B cell (primary cell): ENCODE measurements around the gene MTUS2. TPM values are rescaled to one million over a fixed set of nuclear protein-coding genes. Genes with fewer than 3 reads are reported as not detected.

Experiments used
- ATAC-seq: fragments of 200-7000 bp; cut with Tn5 transposase; one replicate; pipeline ENCODE4 v1.10.0; 2021; ENCODE audit warnings: low read depth, mild to moderate bottlenecking, moderate number of reproducible peaks, moderate library complexity
- CTCF ChIA-PET: fragments of 350-600 bp; sonication (Branson Sonifier 250); formaldehyde crosslinking; loops from one replicate; lab custom pipeline; 2021; ENCODE audit warnings: antibody characterized with exemption, inconsistent platforms; lab: Charles Lee
- POLR2A ChIA-PET: fragments of 350-600 bp; sonication (Branson Sonifier 250); formaldehyde crosslinking; loops from one replicate; lab custom pipeline; 2021; ENCODE audit warnings: antibody characterized with exemption; lab: Charles Lee
- DNase-seq: peaks from one replicate; pipeline ENCODE4 v3.0.0; 2013
- H2AFZ ChIP-seq: 2 replicates; pipeline ENCODE4 v1.6.1; 2012; ENCODE audit warnings: mild to moderate bottlenecking, low read depth, low read length; ENCODE audit not compliant: insufficient read depth, poor library complexity, severe bottlenecking
- H3K27ac ChIP-seq, 2 donors: 1 replicate in 1 of 2; 2 replicates in 1 of 2; pipeline ENCODE4 v1.5.1; 2012 to 2013; ENCODE audit warnings: low read length in 2 of 2, mild to moderate bottlenecking in 2 of 2, moderate library complexity in 1 of 2
- H3K27me3 ChIP-seq, 4 experiments: fragments of 200-600 bp in 1 of 4; sonication (generic) in 1 of 4; replicated peaks in 1 of 4; 1 replicate in 2 of 4; 2 replicates in 2 of 4; pipeline versions ENCODE4 v1.6.1 to v1.7.0; 2013 to 2016; ENCODE audit warnings: low read length in 3 of 4, mild to moderate bottlenecking in 2 of 4, mixed read lengths in 1 of 4, moderate library complexity in 1 of 4; ENCODE audit not compliant: insufficient read depth in 4 of 4, control insufficient read depth in 3 of 4; ENCODE audit errors: control extremely low read depth in 1 of 4
- H3K36me3 ChIP-seq, 2 experiments: replicated peaks in 1 of 2; 1 replicate in 1 of 2; 2 replicates in 1 of 2; pipeline versions ENCODE4 v1.6.1 to v1.7.1; 2013; ENCODE audit warnings: low read length in 1 of 2; ENCODE audit not compliant: insufficient read depth in 2 of 2, control insufficient read depth in 1 of 2; ENCODE audit errors: control extremely low read depth in 1 of 2, extremely low read depth in 1 of 2
- H3K4me1 ChIP-seq, 2 donors: fragments of 200-600 bp in 1 of 2; sonication (generic) in 1 of 2; 1 replicate in 1 of 2; 2 replicates in 1 of 2; pipeline versions ENCODE4 v1.5.1 to v1.6.1; 2013 to 2017; ENCODE audit warnings: low read length in 2 of 2; ENCODE audit not compliant: control insufficient read depth in 2 of 2, insufficient read depth in 2 of 2
- H3K4me2 ChIP-seq: replicated peaks from 2 replicates; pipeline ENCODE3; 2012; ENCODE audit warnings: mild to moderate bottlenecking, low read depth, low read length; ENCODE audit not compliant: poor library complexity, severe bottlenecking
- H3K4me3 ChIP-seq, 5 experiments: fragments of 200-600 bp in 1 of 5; sonication (generic) in 1 of 5; 1 replicate in 3 of 5; 2 replicates in 2 of 5; pipeline versions ENCODE4 v1.5.1 to v1.7.0; 2011 to 2016; ENCODE audit warnings: low read length in 4 of 5, mild to moderate bottlenecking in 4 of 5, low read depth in 2 of 5, control low read depth in 1 of 5, moderate library complexity in 1 of 5; ENCODE audit not compliant: insufficient read depth in 1 of 5; ENCODE audit errors: control extremely low read depth in 1 of 5, extremely low read depth in 1 of 5
- H3K79me2 ChIP-seq: fragments of 200-600 bp; sonication (generic); one replicate; pipeline ENCODE4 v1.6.0; 2016; ENCODE audit warnings: low read length; ENCODE audit not compliant: control insufficient read depth, insufficient read depth
- H3K9ac ChIP-seq: fragments of 200-600 bp; sonication (generic); 2 replicates; pipeline ENCODE4 v1.6.1; 2017; ENCODE audit warnings: mild to moderate bottlenecking, low read length, moderate library complexity
- H3K9me3 ChIP-seq, 3 donors: one replicate each; pipeline versions ENCODE4 v1.6.1 to v1.7.1; 2013; ENCODE audit warnings: low read length in 2 of 3; ENCODE audit not compliant: control insufficient read depth in 2 of 3, insufficient read depth in 1 of 3; ENCODE audit errors: control extremely low read depth in 1 of 3
- H4K20me1 ChIP-seq: 2 replicates; pipeline ENCODE4 v1.6.0; 2012; ENCODE audit warnings: mild to moderate bottlenecking, low read length; ENCODE audit not compliant: insufficient read depth, control insufficient read depth, poor library complexity, severe bottlenecking
- H3K27ac Mint-ChIP-seq: one replicate; pipeline ENCODE4 v1.8.0; 2021; ENCODE audit warnings: mixed read lengths
- H3K27me3 Mint-ChIP-seq: one replicate; pipeline ENCODE4 v1.8.0; 2021; ENCODE audit warnings: mixed read lengths
- H3K4me1 Mint-ChIP-seq: one replicate; pipeline ENCODE4 v1.8.0; 2021; ENCODE audit warnings: mixed read lengths
- H3K4me3 Mint-ChIP-seq: one replicate; pipeline ENCODE4 v1.8.0; 2021; ENCODE audit warnings: mixed read lengths
- H3K9me3 Mint-ChIP-seq: one replicate; pipeline ENCODE4 v1.8.0; 2022; ENCODE audit warnings: mixed read lengths; ENCODE audit not compliant: insufficient read depth
- EZH2 ChIP-seq: IDR thresholded peaks from 2 replicates; pipeline ENCODE4 v1.6.1; 2012; ENCODE audit warnings: borderline replicate concordance, low read depth, mild to moderate bottlenecking, moderate library complexity, low read length; ENCODE audit not compliant: insufficient read depth, poor library complexity, severe bottlenecking
- WGBS: methylation state at CpG from one replicate; pipeline ENCODE4 v1.1.5; 2013; ENCODE audit warnings: missing lambda C conversion rate; ENCODE audit not compliant: insufficient coverage; 5-methylcytosine and 5-hydroxymethylcytosine counted together
- intact Hi-C: fragments of 100-400 bp; cut with micrococcal nuclease; formaldehyde crosslinking; loops from one replicate; pipeline ENCODE4 v1.10.0; 2022
- polyA plus RNA-seq: library from polyadenylated mRNA; depleted of rRNA; stranded (reverse); fragments of >200 nt; gene quantifications from 2 replicates; pipeline ENCODE4 v1.2.3, GENCODE V29; 2012
- total RNA-seq, 2 donors: library from RNA; stranded (reverse); fragments of 120-200 nt in 1 of 2; gene quantifications; 1 replicate in 1 of 2; 2 replicates in 1 of 2; pipeline versions ENCODE4 v1.2.3 to v1.2.4, GENCODE V29; 2013 to 2022
- TF ChIP-seq, protein P1 (sequence below): fragments of 200-600 bp; IDR thresholded peaks from one replicate; pipeline ENCODE4 v1.8.0; 2022; ENCODE audit warnings: antibody characterized with exemption, mild to moderate bottlenecking

Gene MTUS2
- total and polyA plus RNA-seq, 2 donors (not counting 1 experiment from before 2014, with no cell fraction given): 0.12 TPM; not detected in 1

GRCh38 chr13:29161676-29162075 lies 341.5 kb downstream of the MTUS2 start:
- no peak overlapping the region for H2AFZ ChIP-seq
- DNase-seq: no peak
- H3K27ac ChIP-seq: no peak overlapping the region
- no peak for ATAC-seq
- no peak overlapping the region for H3K4me3 ChIP-seq
- Mint-ChIP-seq H3K4me1 (no peaks in the 10 kb centered on the region), H3K9me3 (no peaks in the 10 kb centered on the region), H3K27me3 (peaks cover 12% of the 10 kb centered on the region), H3K27ac (no peak overlapping the region), H3K4me3 (no peak overlapping the region)
- no peak overlapping the region for H3K4me2 ChIP-seq
- intact Hi-C loops: no loop called here
- no peaks in the 10 kb centered on the region for H3K79me2 ChIP-seq
- no peak for TF ChIP-seq EZH2
- TF ChIP-seq, protein P1, sequence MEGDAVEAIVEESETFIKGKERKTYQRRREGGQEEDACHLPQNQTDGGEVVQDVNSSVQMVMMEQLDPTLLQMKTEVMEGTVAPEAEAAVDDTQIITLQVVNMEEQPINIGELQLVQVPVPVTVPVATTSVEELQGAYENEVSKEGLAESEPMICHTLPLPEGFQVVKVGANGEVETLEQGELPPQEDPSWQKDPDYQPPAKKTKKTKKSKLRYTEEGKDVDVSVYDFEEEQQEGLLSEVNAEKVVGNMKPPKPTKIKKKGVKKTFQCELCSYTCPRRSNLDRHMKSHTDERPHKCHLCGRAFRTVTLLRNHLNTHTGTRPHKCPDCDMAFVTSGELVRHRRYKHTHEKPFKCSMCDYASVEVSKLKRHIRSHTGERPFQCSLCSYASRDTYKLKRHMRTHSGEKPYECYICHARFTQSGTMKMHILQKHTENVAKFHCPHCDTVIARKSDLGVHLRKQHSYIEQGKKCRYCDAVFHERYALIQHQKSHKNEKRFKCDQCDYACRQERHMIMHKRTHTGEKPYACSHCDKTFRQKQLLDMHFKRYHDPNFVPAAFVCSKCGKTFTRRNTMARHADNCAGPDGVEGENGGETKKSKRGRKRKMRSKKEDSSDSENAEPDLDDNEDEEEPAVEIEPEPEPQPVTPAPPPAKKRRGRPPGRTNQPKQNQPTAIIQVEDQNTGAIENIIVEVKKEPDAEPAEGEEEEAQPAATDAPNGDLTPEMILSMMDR: no peak
- ChIA-PET CTCF (no interaction called here), POLR2A (no interaction called here)
- no peaks in the 10 kb centered on the region for H3K4me1 ChIP-seq
- H3K9me3 ChIP-seq: no peaks in the 10 kb centered on the region
- no peaks in the 10 kb centered on the region for H4K20me1 ChIP-seq
- H3K27me3 ChIP-seq: peaks cover 0 to 3% (median 0%) of the 10 kb centered on the region in 4 experiments
- no peaks in the 10 kb centered on the region for H3K36me3 ChIP-seq
- H3K9ac ChIP-seq: no peak overlapping the region
- 73% methylated on average over 6 of the region's 6 CpGs for WGBS

GRCh38 chr13:29162638-29163235 lies 342.6 kb downstream of the MTUS2 start:
- no peaks in the 10 kb centered on the region for H3K4me1 Mint-ChIP-seq
- no peak for ATAC-seq
- H3K36me3 ChIP-seq: no peaks in the 10 kb centered on the region
- 81% methylated on average over 5 of the region's 6 CpGs for WGBS
- H3K9me3 ChIP-seq: no peaks in the 10 kb centered on the region
- no peak overlapping the region for H3K4me3 ChIP-seq
- H3K27me3 ChIP-seq: no peaks in the 10 kb centered on the region
- no peaks in the 10 kb centered on the region for H3K9me3 Mint-ChIP-seq
- CTCF ChIA-PET: no interaction called here
- H3K9ac ChIP-seq: no peak overlapping the region
- no peaks in the 10 kb centered on the region for H3K79me2 ChIP-seq
- H2AFZ ChIP-seq: no peak overlapping the region
- no peak overlapping the region for H3K4me2 ChIP-seq
- TF ChIP-seq, protein P1: no peak
- no peak for TF ChIP-seq EZH2
- H3K4me3 Mint-ChIP-seq: no peak overlapping the region
- DNase-seq: no peak
- intact Hi-C loops: no loop called here
- no peaks in the 10 kb centered on the region for H4K20me1 ChIP-seq
- H3K4me1 ChIP-seq: no peaks in the 10 kb centered on the region
- H3K27ac ChIP-seq: no peak overlapping the region
- H3K27ac Mint-ChIP-seq: no peak overlapping the region
- H3K27me3 Mint-ChIP-seq: peaks cover 11% of the 10 kb centered on the region
- POLR2A ChIA-PET: no interaction called here
